MM.1S (cell line): Measurements from ENCODE around the gene FXYD3.

Experiments
- EZH2 ChIP-seq: fragments of 300-600 bp; sonication (generic); optimal IDR thresholded peaks from 2 replicates; pipeline ENCODE3; 2017; ENCODE audit warnings: low read depth, mild to moderate bottlenecking, antibody characterized with exemption, low read length, mixed read lengths
- TF ChIP-seq, protein P1 (sequence below): fragments of 300-600 bp; sonication (generic); IDR thresholded peaks from 2 replicates; pipeline ENCODE4 v1.5.1; 2016; ENCODE audit warnings: antibody characterized with exemption, low read length, mixed read lengths

DNA sequence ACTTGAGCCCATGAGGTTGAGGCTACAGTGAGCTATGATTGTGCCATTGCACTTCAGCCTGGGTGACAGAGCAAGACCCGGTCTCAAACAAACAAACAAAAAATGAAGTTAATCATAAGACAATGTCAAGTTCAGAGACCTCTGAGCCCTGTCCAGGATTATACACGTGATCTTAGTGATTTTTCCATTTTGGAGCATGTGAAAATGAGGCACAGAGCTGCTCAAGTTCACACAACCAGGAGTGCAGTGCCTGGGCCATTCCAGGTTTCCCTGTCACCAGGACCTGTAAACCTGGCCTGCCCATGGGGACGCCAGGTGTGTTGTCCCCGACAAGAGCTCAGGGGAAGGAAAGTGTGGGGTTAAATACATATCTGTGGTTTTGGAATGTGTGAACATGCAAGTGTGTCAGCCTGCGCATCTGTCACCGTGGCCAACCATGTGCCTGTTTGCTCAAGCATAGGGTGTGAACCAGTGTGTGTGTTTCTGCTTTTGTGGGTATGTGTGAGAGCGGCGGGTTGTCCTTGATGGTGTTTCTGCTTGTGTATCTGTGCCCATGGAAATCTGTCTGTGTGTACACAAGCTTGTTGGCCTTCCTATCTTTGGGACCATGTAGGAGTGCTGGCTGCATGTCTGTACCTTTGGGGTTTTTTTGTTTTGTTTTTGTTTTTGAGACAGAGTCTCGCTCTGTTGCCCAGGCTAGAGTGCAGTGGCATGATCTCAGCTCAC lies 21.5 kb downstream of the FXYD3 start:
- TF ChIP-seq, protein P1, sequence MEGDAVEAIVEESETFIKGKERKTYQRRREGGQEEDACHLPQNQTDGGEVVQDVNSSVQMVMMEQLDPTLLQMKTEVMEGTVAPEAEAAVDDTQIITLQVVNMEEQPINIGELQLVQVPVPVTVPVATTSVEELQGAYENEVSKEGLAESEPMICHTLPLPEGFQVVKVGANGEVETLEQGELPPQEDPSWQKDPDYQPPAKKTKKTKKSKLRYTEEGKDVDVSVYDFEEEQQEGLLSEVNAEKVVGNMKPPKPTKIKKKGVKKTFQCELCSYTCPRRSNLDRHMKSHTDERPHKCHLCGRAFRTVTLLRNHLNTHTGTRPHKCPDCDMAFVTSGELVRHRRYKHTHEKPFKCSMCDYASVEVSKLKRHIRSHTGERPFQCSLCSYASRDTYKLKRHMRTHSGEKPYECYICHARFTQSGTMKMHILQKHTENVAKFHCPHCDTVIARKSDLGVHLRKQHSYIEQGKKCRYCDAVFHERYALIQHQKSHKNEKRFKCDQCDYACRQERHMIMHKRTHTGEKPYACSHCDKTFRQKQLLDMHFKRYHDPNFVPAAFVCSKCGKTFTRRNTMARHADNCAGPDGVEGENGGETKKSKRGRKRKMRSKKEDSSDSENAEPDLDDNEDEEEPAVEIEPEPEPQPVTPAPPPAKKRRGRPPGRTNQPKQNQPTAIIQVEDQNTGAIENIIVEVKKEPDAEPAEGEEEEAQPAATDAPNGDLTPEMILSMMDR: no peak
- no peak for TF ChIP-seq EZH2
